DND-41 (cell line): ENCODE measurements around the gene CTIF.

Experiments
- CTCF ChIP-seq: IDR thresholded peaks from 2 replicates; pipeline ENCODE4 v1.5.1; 2012; ENCODE audit warnings: borderline replicate concordance, low read length, moderate library complexity, mild to moderate bottlenecking; ENCODE audit not compliant: poor library complexity, severe bottlenecking; ENCODE audit errors: extremely low read depth
- EZH2 ChIP-seq: IDR thresholded peaks from 3 replicates; pipeline ENCODE4 v1.6.1; 2012; ENCODE audit warnings: borderline replicate concordance, low read depth, mild to moderate bottlenecking, moderate library complexity, low read length, inconsistent platforms; ENCODE audit not compliant: severe bottlenecking

GRCh38 chr18:48844271-48844670 is 305.4 kb downstream of the CTIF start:
- no peak for TF ChIP-seq CTCF
- no peak for TF ChIP-seq EZH2
